Activated T-helper 1 cell treated with anti-CD3 and anti-CD28 coated beads, Interleukin-12 subunit alpha, Interleukin-12 subunit beta, Interleukin-2, Interleukin-4 antibody, amounts not matched to agents 30 ng/mL and 10 ng/mL and 1 ng/mL, durations not matched to agents 14 hours and 24 hours and 36 hours (primary cell): ENCODE measurements around the gene SGPP1. TPM values are rescaled to one million over a fixed set of nuclear protein-coding genes. Genes with fewer than 3 reads are reported as not detected.
A peak's percentile ranks its signal among the peaks of the same experiment; 100 is the strongest.

Experiments used
- DNase-seq: peaks from one replicate; pipeline ENCODE4 v3.0.0; 2021; ENCODE audit warnings: low spot score
- H3K27ac Mint-ChIP-seq: one replicate; pipeline ENCODE4 v1.8.0; 2021; ENCODE audit warnings: mild to moderate bottlenecking, mixed read lengths
- H3K27me3 Mint-ChIP-seq: one replicate; pipeline ENCODE4 v1.8.0; 2022; ENCODE audit warnings: mild to moderate bottlenecking, moderate library complexity, mixed read lengths; ENCODE audit not compliant: insufficient read depth
- H3K36me3 Mint-ChIP-seq: one replicate; pipeline ENCODE4 v1.8.0; 2021; ENCODE audit warnings: low read depth, mixed read lengths
- H3K4me1 Mint-ChIP-seq: one replicate; pipeline ENCODE4 v1.8.0; 2021; ENCODE audit warnings: low read depth, mixed read lengths
- H3K4me3 Mint-ChIP-seq: one replicate; pipeline ENCODE4 v1.8.0; 2021; ENCODE audit warnings: mild to moderate bottlenecking, moderate library complexity, mixed read lengths
- H3K9me3 Mint-ChIP-seq: one replicate; pipeline ENCODE4 v1.8.0; 2021; ENCODE audit warnings: mixed read lengths
- intact Hi-C: fragments of 100-400 bp; cut with micrococcal nuclease; formaldehyde crosslinking; loops from one replicate; pipeline ENCODE4 v1.15.1; 2024
- total RNA-seq: library from RNA; stranded (reverse); gene quantifications from 2 replicates; pipeline ENCODE4 v1.2.3, GENCODE V29; 2022

Gene SGPP1
- total RNA-seq: 14.7 and 14.8 TPM in 2 replicates

- intact Hi-C loops: loop anchor here (1.0 to 5.0 kb wide), 7 partner anchors 9 to 251 kb away; partner anchors contain the start of genes PPP2R5E, SYNE2 and WDR89
- Mint-ChIP-seq H3K9me3 (no peaks in the 10 kb centered on the region), H3K4me3 (peak within 1 kb of the TSS; percentile 99), H3K27me3 (peaks cover 16% of the 10 kb centered on the region), H3K36me3 (peaks cover 8% of the 10 kb centered on the region), H3K4me1 (peaks cover 33% of the 10 kb centered on the region), H3K27ac (peak within 1 kb of the TSS; percentile 99)
- peak; percentile 81 for DNase-seq
Observed at GRCh38 chr14:63727736-63728728, at the start of gene SGPP1. SGPP1 (minus strand) TSS chr14:63728065; CDS start chr14:63727944, 121 bp downstream.

- H3K4me1 Mint-ChIP-seq: peaks cover 4% of the 10 kb centered on the region
- H3K27ac Mint-ChIP-seq: no peak overlapping the region
- peaks cover 2% of the 10 kb centered on the region for H3K27me3 Mint-ChIP-seq
- H3K4me3 Mint-ChIP-seq: no peak overlapping the region
- DNase-seq: no peak
- intact Hi-C loops: no loop called here
- no peaks in the 10 kb centered on the region for H3K9me3 Mint-ChIP-seq
- no peaks in the 10 kb centered on the region for H3K36me3 Mint-ChIP-seq
Observed at GRCh38 chr14:63777024-63777423, 49.2 kb upstream of the SGPP1 start.

GRCh38 chr14:63773504-63773903, 45.6 kb upstream of the SGPP1 start:
- no peaks in the 10 kb centered on the region for H3K36me3 Mint-ChIP-seq
- no peaks in the 10 kb centered on the region for H3K27me3 Mint-ChIP-seq
- H3K4me3 Mint-ChIP-seq: no peak overlapping the region
- intact Hi-C loops: loop anchor here (5.0 kb wide), 1 partner anchor 1611 kb away; no protein-coding TSS in a partner anchor
- DNase-seq: no peak
- H3K4me1 Mint-ChIP-seq: peaks cover 17% of the 10 kb centered on the region
- H3K9me3 Mint-ChIP-seq: no peaks in the 10 kb centered on the region
- H3K27ac Mint-ChIP-seq: no peak overlapping the region

GRCh38 chr14:63770187-63770807, 42.4 kb upstream of the SGPP1 start:
- Mint-ChIP-seq H3K27me3 (no peaks in the 10 kb centered on the region), H3K27ac (no peak overlapping the region), H3K36me3 (no peaks in the 10 kb centered on the region), H3K4me3 (no peak overlapping the region), H3K4me1 (peaks cover 17% of the 10 kb centered on the region), H3K9me3 (no peaks in the 10 kb centered on the region)
- DNase-seq: peak; percentile 33
- intact Hi-C loops: loop anchor here (1.0 to 5.0 kb wide), 5 partner anchors 42 to 1608 kb away; partner anchors contain the start of genes PPP2R5E and SGPP1

- Mint-ChIP-seq H3K4me1 (peaks cover 14% of the 10 kb centered on the region), H3K36me3 (no peaks in the 10 kb centered on the region), H3K4me3 (no peak overlapping the region), H3K27me3 (no peaks in the 10 kb centered on the region), H3K27ac (no peak overlapping the region), H3K9me3 (no peaks in the 10 kb centered on the region)
- intact Hi-C loops: no loop called here
- DNase-seq: no peak
Observed at GRCh38 chr14:63766611-63767010, 38.7 kb upstream of the SGPP1 start.

GRCh38 chr14:63764620-63765139, 36.8 kb upstream of the SGPP1 start:
- Mint-ChIP-seq H3K4me3 (no peak overlapping the region), H3K4me1 (peaks cover 19% of the 10 kb centered on the region), H3K36me3 (peaks cover under 1% of the 10 kb centered on the region), H3K9me3 (no peaks in the 10 kb centered on the region), H3K27ac (no peak overlapping the region), H3K27me3 (no peaks in the 10 kb centered on the region)
- no peak for DNase-seq
- intact Hi-C loops: no loop called here

GRCh38 chr14:63764103-63764502, 36.2 kb upstream of the SGPP1 start:
- H3K27me3 Mint-ChIP-seq: no peaks in the 10 kb centered on the region
- DNase-seq: no peak
- H3K27ac Mint-ChIP-seq: no peak overlapping the region
- no peaks in the 10 kb centered on the region for H3K9me3 Mint-ChIP-seq
- H3K4me3 Mint-ChIP-seq: no peak overlapping the region
- peaks cover 2% of the 10 kb centered on the region for H3K36me3 Mint-ChIP-seq
- H3K4me1 Mint-ChIP-seq: peaks cover 24% of the 10 kb centered on the region
- intact Hi-C loops: no loop called here

GRCh38 chr14:63761351-63762117, 33.7 kb upstream of the SGPP1 start:
- intact Hi-C loops: no loop called here
- no peak overlapping the region for H3K27ac Mint-ChIP-seq

GRCh38 chr14:63760014-63760413, 32.1 kb upstream of the SGPP1 start:
- Mint-ChIP-seq H3K4me3 (peak overlapping the region; percentile 83), H3K36me3 (peaks cover 2% of the 10 kb centered on the region), H3K4me1 (peaks cover 18% of the 10 kb centered on the region), H3K27me3 (peaks cover 2% of the 10 kb centered on the region), H3K9me3 (no peaks in the 10 kb centered on the region), H3K27ac (peak overlapping the region; percentile 95)
- DNase-seq: no peak
- intact Hi-C loops: no loop called here

More at GRCh38 chr14:63761351-63762117, 33.7 kb upstream of the SGPP1 start:
- no peak overlapping the region for H3K4me3 Mint-ChIP-seq
- H3K9me3 Mint-ChIP-seq: no peaks in the 10 kb centered on the region
- peaks cover 18% of the 10 kb centered on the region for H3K4me1 Mint-ChIP-seq
- no peak for DNase-seq
- H3K27me3 Mint-ChIP-seq: peaks cover 2% of the 10 kb centered on the region
- H3K36me3 Mint-ChIP-seq: peaks cover 2% of the 10 kb centered on the region

GRCh38 chr14:63759456-63759855, 31.6 kb upstream of the SGPP1 start:
- H3K36me3 Mint-ChIP-seq: peaks cover 2% of the 10 kb centered on the region
- H3K9me3 Mint-ChIP-seq: no peaks in the 10 kb centered on the region
- peaks cover 2% of the 10 kb centered on the region for H3K27me3 Mint-ChIP-seq
- peak overlapping the region; percentile 83 for H3K4me3 Mint-ChIP-seq
- H3K27ac Mint-ChIP-seq: peak overlapping the region; percentile 95
- peaks cover 18% of the 10 kb centered on the region for H3K4me1 Mint-ChIP-seq
- peak; percentile 29 for DNase-seq
- intact Hi-C loops: no loop called here

- Mint-ChIP-seq H3K27me3 (peaks cover 2% of the 10 kb centered on the region), H3K36me3 (peaks cover 2% of the 10 kb centered on the region), H3K4me1 (peaks cover 24% of the 10 kb centered on the region), H3K27ac (no peak overlapping the region), H3K4me3 (no peak overlapping the region), H3K9me3 (no peaks in the 10 kb centered on the region)
- no peak for DNase-seq
- intact Hi-C loops: no loop called here
Observed at GRCh38 chr14:63757211-63757610, 29.3 kb upstream of the SGPP1 start.

- no peak overlapping the region for H3K4me3 Mint-ChIP-seq
- DNase-seq: no peak
- H3K9me3 Mint-ChIP-seq: no peaks in the 10 kb centered on the region
- H3K4me1 Mint-ChIP-seq: peaks cover 7% of the 10 kb centered on the region
- no peaks in the 10 kb centered on the region for H3K36me3 Mint-ChIP-seq
- peaks cover 2% of the 10 kb centered on the region for H3K27me3 Mint-ChIP-seq
- H3K27ac Mint-ChIP-seq: no peak overlapping the region
- intact Hi-C loops: no loop called here
Observed at GRCh38 chr14:63752449-63753169, 24.7 kb upstream of the SGPP1 start.
